WTC11 (cell line): ENCODE measurements around the gene COPE. TPM values are rescaled to one million over a fixed set of nuclear protein-coding genes. Genes with fewer than 3 reads are reported as not detected.

Experiments
- ATAC-seq: fragments of 200-7000 bp; cut with Tn5 transposase; 2 replicates; pipeline ENCODE4 v1.10.0; 2021; ENCODE audit warnings: mild to moderate bottlenecking, moderate library complexity
- CTCF ChIA-PET: fragments of 300-600 bp; sonication (Branson Sonifier 250); formaldehyde crosslinking; loops from one replicate; lab custom pipeline; 2021; ENCODE audit warnings: antibody characterized with exemption; lab: Charles Lee
- POLR2A ChIA-PET: fragments of 350-600 bp; sonication (Branson Sonifier 250); formaldehyde crosslinking; loops from one replicate; lab custom pipeline; 2021; ENCODE audit warnings: antibody characterized with exemption; lab: Charles Lee
- DNase-seq: peaks from one replicate; pipeline ENCODE4 v3.0.0; 2021; ENCODE audit warnings: low spot score
- H3K27ac Mint-ChIP-seq: 2 replicates; pipeline ENCODE4 v1.8.0; 2021; ENCODE audit warnings: mixed read lengths
- H3K27me3 Mint-ChIP-seq: 2 replicates; pipeline ENCODE4 v1.8.0; 2021; ENCODE audit warnings: low read depth, mild to moderate bottlenecking, moderate library complexity, mixed read lengths
- H3K36me3 Mint-ChIP-seq: 2 replicates; pipeline ENCODE4 v1.8.0; 2021; ENCODE audit warnings: mixed read lengths
- H3K4me1 Mint-ChIP-seq: 2 replicates; pipeline ENCODE4 v1.8.0; 2022; ENCODE audit warnings: mixed read lengths
- H3K4me3 Mint-ChIP-seq: 2 replicates; pipeline ENCODE4 v1.8.0; 2021; ENCODE audit warnings: mild to moderate bottlenecking, moderate library complexity, mixed read lengths
- H3K9me3 Mint-ChIP-seq: 2 replicates; pipeline ENCODE4 v1.8.0; 2021; ENCODE audit warnings: mixed read lengths
- AR ChIP-seq: fragments of 250-450 bp; sonication (Bioruptor Pico); IDR thresholded peaks from 2 replicates; pipeline ENCODE4 v1.9.0; 2021; ENCODE audit warnings: mild to moderate bottlenecking
- ATF1 ChIP-seq: sonication (generic); formaldehyde crosslinking; IDR thresholded peaks from 2 replicates; pipeline ENCODE4 v1.8.1; 2023; ENCODE audit warnings: mild to moderate bottlenecking, moderate library complexity, missing genetic modification reagents
- ATF2 ChIP-seq: sonication (generic); formaldehyde crosslinking; IDR thresholded peaks from 2 replicates; pipeline ENCODE4 v1.8.1; 2022; ENCODE audit warnings: low read depth, missing genetic modification reagents, borderline replicate concordance
- CREM ChIP-seq: sonication (generic); formaldehyde crosslinking; IDR thresholded peaks from 2 replicates; pipeline ENCODE4 v1.8.1; 2022; ENCODE audit warnings: mild to moderate bottlenecking, missing genetic modification reagents, moderate library complexity
- FOXK1 ChIP-seq: sonication (generic); formaldehyde crosslinking; IDR thresholded peaks from 2 replicates; pipeline ENCODE4 v1.8.0; 2022; ENCODE audit warnings: mild to moderate bottlenecking, moderate library complexity, missing genetic modification reagents
- FOXP1 ChIP-seq: sonication (generic); formaldehyde crosslinking; IDR thresholded peaks from 2 replicates; pipeline ENCODE4 v1.8.0; 2022; ENCODE audit warnings: missing genetic modification reagents, mild to moderate bottlenecking, moderate library complexity, borderline replicate concordance
- GABPB1 ChIP-seq: sonication (generic); formaldehyde crosslinking; IDR thresholded peaks from 2 replicates; pipeline ENCODE4 v1.8.1; 2023; ENCODE audit warnings: mild to moderate bottlenecking, missing genetic modification reagents
- HMGA2 ChIP-seq: fragments of 250-450 bp; sonication (Bioruptor Pico); IDR thresholded peaks from 2 replicates; pipeline ENCODE4 v1.4.0; 2021; ENCODE audit warnings: mild to moderate bottlenecking, moderate library complexity
- HMGXB4 ChIP-seq: sonication (generic); formaldehyde crosslinking; IDR thresholded peaks from 2 replicates; pipeline ENCODE4 v1.8.1; 2023; ENCODE audit warnings: mild to moderate bottlenecking, moderate library complexity, missing genetic modification reagents
- IRF2 ChIP-seq: sonication (generic); formaldehyde crosslinking; IDR thresholded peaks from 2 replicates; pipeline ENCODE4 v1.8.0; 2022; ENCODE audit warnings: low read depth, missing genetic modification reagents, borderline replicate concordance
- MLX ChIP-seq: sonication (generic); formaldehyde crosslinking; IDR thresholded peaks from 2 replicates; pipeline ENCODE4 v1.8.1; 2023; ENCODE audit warnings: mild to moderate bottlenecking, missing genetic modification reagents, moderate library complexity
- OVOL2 ChIP-seq: fragments of 250-450 bp; sonication (Bioruptor Pico); IDR thresholded peaks from 2 replicates; pipeline ENCODE4 v1.9.0; 2021; ENCODE audit warnings: mild to moderate bottlenecking, borderline replicate concordance
- PRRX2 ChIP-seq: fragments of 250-450 bp; sonication (Bioruptor Pico); IDR thresholded peaks from 2 replicates; pipeline ENCODE4 v1.8.0; 2021; ENCODE audit warnings: mild to moderate bottlenecking
- ZBTB21 ChIP-seq: sonication (generic); formaldehyde crosslinking; IDR thresholded peaks from 2 replicates; pipeline ENCODE4 v1.8.1; 2023; ENCODE audit warnings: mild to moderate bottlenecking, missing genetic modification reagents, borderline replicate concordance
- ZNF317 ChIP-seq: sonication (generic); formaldehyde crosslinking; IDR thresholded peaks from 2 replicates; pipeline ENCODE4 v1.8.1; 2023; ENCODE audit warnings: low read depth, mild to moderate bottlenecking, moderate library complexity, missing genetic modification reagents, borderline replicate concordance
- ZNF396 ChIP-seq: fragments of 250-450 bp; sonication (Bioruptor Pico); IDR thresholded peaks from 2 replicates; pipeline ENCODE4 v1.8.0; 2021; ENCODE audit warnings: mild to moderate bottlenecking, moderate library complexity, borderline replicate concordance
- ZSCAN18 ChIP-seq: fragments of 250-450 bp; sonication (Bioruptor Pico); IDR thresholded peaks from 2 replicates; pipeline ENCODE4 v2.1.2; 2022; ENCODE audit warnings: mild to moderate bottlenecking, moderate library complexity
- total RNA-seq: library from RNA; stranded (reverse); gene quantifications from 3 replicates; pipeline ENCODE4 v1.2.3, GENCODE V29; 2021
- TF ChIP-seq, protein P1 (sequence below): fragments of 250-450 bp; sonication (Bioruptor Pico); IDR thresholded peaks from 2 replicates; pipeline ENCODE4 v1.9.0; 2021; ENCODE audit warnings: mild to moderate bottlenecking, borderline replicate concordance
- TF ChIP-seq, protein P2 (sequence below): sonication (generic); formaldehyde crosslinking; IDR thresholded peaks from 2 replicates; pipeline ENCODE4 v1.8.1; 2022; ENCODE audit warnings: mild to moderate bottlenecking, moderate library complexity, missing genetic modification reagents

The COPE gene
- total RNA-seq, 1 experiment from 2014 or later = 228 TPM

- H3K4me3 Mint-ChIP-seq = no peak overlapping the region
- CTCF ChIA-PET = interaction anchor here (0.7 to 1.1 kb wide), 3 partner anchors 9 to 391 kb away, joined by 3 to 5 read pairs (median 4); partner anchors contain the start of genes COPE and DDX49
- peaks cover 14% of the 10 kb centered on the region for H3K36me3 Mint-ChIP-seq
- H3K27me3 Mint-ChIP-seq = no peaks in the 10 kb centered on the region
- H3K4me1 Mint-ChIP-seq = no peaks in the 10 kb centered on the region
- no peak overlapping the region for H3K27ac Mint-ChIP-seq
- POLR2A ChIA-PET = interaction anchor here (0.6 kb wide), 1 partner anchor 19 kb away, joined by 3 read pairs; no protein-coding TSS in a partner anchor
- DNase-seq (no peak), ATAC-seq (no peak)
- TF ChIP-seq FOXP1 (CRISPR knock-in tag) (no peak), HMGXB4 (no peak), ATF2 (CRISPR knock-in tag) (no peak), ZNF396 (CRISPR knock-in tag) (no peak), AR (CRISPR knock-in tag) (no peak), CREM (CRISPR knock-in tag) (no peak), GABPB1 (no peak), ZBTB21 (CRISPR knock-in tag) (no peak)
- TF ChIP-seq, protein P1, sequence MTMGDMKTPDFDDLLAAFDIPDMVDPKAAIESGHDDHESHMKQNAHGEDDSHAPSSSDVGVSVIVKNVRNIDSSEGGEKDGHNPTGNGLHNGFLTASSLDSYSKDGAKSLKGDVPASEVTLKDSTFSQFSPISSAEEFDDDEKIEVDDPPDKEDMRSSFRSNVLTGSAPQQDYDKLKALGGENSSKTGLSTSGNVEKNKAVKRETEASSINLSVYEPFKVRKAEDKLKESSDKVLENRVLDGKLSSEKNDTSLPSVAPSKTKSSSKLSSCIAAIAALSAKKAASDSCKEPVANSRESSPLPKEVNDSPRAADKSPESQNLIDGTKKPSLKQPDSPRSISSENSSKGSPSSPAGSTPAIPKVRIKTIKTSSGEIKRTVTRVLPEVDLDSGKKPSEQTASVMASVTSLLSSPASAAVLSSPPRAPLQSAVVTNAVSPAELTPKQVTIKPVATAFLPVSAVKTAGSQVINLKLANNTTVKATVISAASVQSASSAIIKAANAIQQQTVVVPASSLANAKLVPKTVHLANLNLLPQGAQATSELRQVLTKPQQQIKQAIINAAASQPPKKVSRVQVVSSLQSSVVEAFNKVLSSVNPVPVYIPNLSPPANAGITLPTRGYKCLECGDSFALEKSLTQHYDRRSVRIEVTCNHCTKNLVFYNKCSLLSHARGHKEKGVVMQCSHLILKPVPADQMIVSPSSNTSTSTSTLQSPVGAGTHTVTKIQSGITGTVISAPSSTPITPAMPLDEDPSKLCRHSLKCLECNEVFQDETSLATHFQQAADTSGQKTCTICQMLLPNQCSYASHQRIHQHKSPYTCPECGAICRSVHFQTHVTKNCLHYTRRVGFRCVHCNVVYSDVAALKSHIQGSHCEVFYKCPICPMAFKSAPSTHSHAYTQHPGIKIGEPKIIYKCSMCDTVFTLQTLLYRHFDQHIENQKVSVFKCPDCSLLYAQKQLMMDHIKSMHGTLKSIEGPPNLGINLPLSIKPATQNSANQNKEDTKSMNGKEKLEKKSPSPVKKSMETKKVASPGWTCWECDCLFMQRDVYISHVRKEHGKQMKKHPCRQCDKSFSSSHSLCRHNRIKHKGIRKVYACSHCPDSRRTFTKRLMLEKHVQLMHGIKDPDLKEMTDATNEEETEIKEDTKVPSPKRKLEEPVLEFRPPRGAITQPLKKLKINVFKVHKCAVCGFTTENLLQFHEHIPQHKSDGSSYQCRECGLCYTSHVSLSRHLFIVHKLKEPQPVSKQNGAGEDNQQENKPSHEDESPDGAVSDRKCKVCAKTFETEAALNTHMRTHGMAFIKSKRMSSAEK = no peak
- TF ChIP-seq, protein P2, sequence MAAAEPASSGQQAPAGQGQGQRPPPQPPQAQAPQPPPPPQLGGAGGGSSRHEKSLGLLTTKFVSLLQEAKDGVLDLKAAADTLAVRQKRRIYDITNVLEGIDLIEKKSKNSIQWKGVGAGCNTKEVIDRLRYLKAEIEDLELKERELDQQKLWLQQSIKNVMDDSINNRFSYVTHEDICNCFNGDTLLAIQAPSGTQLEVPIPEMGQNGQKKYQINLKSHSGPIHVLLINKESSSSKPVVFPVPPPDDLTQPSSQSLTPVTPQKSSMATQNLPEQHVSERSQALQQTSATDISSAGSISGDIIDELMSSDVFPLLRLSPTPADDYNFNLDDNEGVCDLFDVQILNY (CRISPR knock-in tag) = no peak
- no peaks in the 10 kb centered on the region for H3K9me3 Mint-ChIP-seq
These were observed 9.2 kb downstream of the COPE start for GRCh38 chr19:18910010-18910409.

GRCh38 chr19:18908917-18909619, 10.1 kb downstream of the COPE start:
- H3K4me3 Mint-ChIP-seq = no peak overlapping the region
- H3K9me3 Mint-ChIP-seq = no peaks in the 10 kb centered on the region
- H3K27me3 Mint-ChIP-seq = no peaks in the 10 kb centered on the region
- no peak overlapping the region for H3K27ac Mint-ChIP-seq
- ChIA-PET POLR2A (interaction anchor here (0.6 to 0.7 kb wide), 3 partner anchors 78 to 629 kb away, joined by 3 read pairs; no protein-coding TSS in a partner anchor), CTCF (interaction anchor here (0.7 to 0.8 kb wide), 2 partner anchors 14 to 390 kb away, joined by 3 to 5 read pairs; no protein-coding TSS in a partner anchor)
- no peak for TF ChIP-seq ZNF396 (CRISPR knock-in tag)
- no peak for TF ChIP-seq FOXK1 (CRISPR knock-in tag)
- TF ChIP-seq ZNF317 = no peak
- no peak for TF ChIP-seq PRRX2 (CRISPR knock-in tag)
- no peak for TF ChIP-seq ATF1 (CRISPR knock-in tag)
- TF ChIP-seq CREM (CRISPR knock-in tag) = no peak
- no peak for TF ChIP-seq MLX
- no peak for TF ChIP-seq ZSCAN18 (CRISPR knock-in tag)
- no peak for TF ChIP-seq HMGA2 (CRISPR knock-in tag)
- no peak for TF ChIP-seq GABPB1
- TF ChIP-seq IRF2 (CRISPR knock-in tag) = no peak
- TF ChIP-seq OVOL2 = no peak
- DNase-seq = no peak
- no peaks in the 10 kb centered on the region for H3K4me1 Mint-ChIP-seq
- peaks cover 14% of the 10 kb centered on the region for H3K36me3 Mint-ChIP-seq
- ATAC-seq = no peak
